Stimulated activated CD4-positive, alpha-beta T cell treated with anti-CD3 and anti-CD28 coated beads, Interleukin-1b, Interleukin-23, amount 100 ng/mL, for 48 hours (primary cell): ENCODE data around the gene SLC27A4.

ENCODE experiments used
- DNase-seq: peaks from one replicate; pipeline ENCODE4 v3.0.0-alpha.2; 2020

Gene SLC27A4

DNA sequence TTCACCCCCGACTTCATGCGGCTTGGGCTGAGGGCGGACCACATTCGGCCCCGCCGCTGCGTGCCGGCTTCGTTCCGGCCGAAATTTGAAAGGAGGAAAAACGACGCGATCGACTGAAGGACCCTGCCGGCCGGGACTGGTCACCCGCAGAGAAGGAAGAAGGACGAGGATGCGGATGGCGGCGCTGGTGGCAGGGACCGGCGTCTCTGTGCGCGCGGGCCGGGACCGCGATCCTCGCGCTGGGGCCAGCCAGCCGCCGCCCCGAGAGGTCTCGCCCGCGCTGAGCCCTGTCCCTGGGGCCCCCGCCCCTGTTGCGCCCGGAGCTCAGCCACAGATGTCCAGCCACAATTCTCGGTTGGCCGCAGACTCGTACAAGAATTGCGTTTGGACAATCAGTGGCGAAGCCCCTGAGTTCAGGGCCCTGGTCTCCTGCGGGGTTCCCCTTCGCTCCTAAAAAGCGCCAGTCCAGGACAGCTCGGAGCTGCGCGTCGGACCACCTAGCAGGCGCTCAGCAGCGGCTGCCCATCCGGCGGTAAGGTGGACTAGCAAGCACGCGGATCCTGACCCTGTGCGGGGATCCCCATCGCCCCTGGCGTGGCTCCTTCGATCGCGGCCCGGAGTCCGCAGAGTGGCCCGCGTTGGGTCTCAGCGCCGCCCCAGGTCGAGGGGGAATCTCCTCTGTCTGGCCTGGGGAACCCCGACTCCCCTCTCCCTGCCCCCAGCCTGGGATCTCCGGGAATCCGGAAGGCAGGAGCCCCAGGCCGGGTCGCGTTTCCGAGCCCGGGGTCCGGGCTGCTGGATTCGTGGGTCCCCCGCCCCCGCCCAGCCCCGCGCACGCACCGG is 52.2 kb downstream of the SLC27A4 start:
- DNase-seq: no peak

DNA sequence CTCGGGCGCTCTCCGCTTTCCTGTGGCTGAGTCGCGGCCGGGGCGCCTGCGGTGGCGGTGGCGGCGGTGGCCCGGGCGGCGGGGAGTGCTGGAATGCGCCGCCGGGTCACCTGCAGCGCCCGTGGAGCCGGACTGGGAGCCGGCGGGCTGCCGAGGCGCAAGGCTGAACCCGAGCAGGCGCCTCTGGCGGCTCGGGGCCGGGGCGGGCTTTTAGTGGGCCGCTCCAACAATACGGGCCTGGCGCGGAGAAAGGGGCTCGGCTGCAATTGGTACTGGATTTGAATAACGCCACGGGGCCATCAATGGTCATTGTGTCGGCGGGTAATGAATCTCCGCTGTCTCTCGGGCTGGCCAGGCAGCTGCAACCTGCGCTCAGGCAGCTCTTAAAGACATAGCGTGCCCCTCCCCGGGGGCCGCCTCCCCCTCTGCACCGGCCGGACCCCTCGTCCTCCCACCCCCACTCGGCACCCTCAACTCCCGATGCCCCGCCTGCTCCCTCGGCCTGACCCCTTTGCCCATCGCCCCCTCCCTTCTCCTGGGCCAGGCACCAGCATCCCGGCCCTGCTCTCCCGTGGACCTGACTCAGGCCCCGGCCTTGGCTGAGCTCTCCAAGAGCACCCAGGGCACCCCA is 52.9 kb downstream of the SLC27A4 start:
- DNase-seq: no peak

DNA sequence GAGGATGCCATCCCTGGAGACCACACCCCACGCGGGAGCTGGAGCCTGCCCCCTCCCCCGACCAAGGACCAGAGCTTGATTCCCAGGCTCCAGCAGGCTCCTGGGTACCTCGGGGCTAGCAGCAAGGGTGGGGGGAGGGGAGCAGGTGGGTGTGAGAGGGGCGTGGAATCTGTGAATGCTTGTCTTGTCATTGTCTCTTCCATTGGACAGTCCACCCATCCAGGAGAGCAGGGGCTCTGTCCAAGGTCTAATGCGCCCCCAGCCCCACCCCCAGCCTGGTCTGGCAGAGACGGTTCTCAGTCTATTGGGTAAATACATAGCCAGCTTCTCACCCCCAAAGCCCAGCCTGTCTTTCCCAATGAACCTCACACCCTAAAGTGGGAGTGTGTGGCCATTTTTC is 53.6 kb downstream of the SLC27A4 start:
- DNase-seq: no peak

DNA sequence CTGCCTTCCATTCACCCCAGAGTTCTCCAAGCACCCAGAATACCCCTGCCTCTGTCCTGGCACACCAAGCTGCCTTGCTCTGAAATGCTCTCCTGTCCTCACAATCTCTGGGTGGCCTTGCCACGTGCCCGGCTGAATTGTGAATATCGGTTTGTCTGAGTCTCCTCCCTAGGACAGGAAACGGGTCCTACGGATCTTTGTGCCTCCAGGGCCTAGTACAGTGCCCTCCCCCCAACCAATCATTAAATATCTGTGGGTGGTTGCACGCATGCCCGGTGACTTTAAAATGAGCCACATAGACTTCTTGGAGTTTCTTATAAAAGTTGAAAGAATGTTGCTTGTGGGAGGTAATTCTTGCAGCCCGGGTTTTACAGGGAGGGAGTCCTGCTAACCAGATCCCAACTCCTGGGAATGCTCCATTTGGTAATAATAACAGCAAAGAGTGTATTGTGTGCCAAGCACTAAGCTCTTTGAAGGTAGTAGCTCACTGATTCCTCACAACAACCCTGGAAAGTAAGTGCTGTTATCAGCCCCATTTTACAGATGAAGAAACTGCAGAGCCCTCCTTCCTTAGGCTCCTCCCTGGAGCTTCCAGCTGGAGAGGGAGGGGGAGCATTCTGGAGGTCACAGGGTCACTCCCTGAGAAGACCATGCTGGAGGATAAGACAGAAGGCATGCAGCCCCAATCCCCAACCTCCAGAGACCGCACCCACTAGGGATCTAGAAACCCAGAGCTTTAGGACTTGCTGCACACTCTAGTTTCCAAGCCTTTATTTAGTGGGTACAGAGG is 54.2 kb downstream of the SLC27A4 start:
- no peak for DNase-seq

DNA sequence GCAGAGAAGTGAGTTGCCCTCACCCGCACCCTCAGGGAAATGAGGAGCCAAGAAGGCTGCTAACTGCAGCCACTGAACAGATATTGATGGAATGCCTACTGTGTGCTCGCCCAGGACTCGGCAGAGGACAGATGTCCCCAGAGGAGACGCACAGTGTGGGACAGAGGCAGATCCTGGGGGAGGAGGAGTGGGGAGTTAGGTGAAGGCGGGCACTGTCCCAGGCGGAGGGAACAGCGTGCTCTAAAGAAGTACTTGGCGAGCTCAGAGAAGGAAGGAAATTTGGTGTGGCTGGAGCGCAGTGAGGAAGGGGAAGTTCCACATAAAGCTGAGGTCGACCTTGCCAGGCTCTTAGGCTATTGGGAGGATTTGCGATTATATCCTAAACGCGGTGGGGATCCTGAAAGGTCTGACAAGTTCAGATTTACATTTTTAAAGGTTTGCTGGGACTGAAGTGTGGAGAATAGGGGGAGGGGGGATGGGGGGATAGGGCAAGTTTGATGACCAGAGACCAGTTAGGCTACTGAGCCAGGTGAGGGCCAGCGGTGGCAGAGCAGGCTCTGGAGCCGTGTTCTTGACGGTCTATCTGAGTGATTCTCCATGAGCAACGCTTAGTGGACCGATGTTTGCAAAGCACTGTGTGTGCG is 56.8 kb downstream of the SLC27A4 start:
- DNase-seq: no peak

DNA sequence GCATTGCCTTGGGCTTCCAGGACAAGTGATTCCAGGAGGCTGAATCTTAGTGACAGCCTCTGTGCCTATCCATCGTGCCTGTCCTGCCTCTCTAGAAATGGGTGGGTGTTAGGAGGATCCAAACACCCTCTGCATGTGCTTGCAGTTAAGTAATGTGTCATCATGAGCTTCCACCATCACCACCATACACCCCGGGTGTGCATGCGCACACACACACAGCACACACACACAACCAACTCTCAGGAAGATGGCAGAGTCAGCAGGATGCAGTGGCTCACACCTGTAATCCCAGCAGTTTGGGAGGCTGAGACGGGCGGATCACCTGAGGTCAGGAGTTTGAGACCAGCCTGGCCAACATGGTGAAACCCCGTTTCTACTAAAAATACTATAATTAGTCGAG is 57.5 kb downstream of the SLC27A4 start:
- no peak for DNase-seq

DNA sequence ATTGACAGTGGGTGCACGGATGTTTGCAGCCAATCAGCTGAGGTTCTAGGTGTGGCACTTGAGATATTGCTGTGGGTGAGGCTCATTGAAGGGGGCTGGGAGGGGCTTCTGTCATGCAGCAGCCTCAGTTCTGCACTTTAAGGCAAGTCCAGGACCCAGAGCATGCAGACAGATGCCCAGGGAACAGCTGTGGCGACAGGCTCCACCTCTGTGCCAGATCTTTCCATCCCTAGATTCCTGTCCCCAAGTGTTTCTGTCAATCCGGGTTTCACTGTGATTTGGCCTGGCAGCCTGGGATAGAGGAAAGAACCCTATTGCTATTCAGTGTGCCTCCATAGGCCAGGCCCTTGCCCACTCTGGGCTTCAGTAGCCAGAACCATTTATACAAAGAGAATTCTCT is 59.5 kb downstream of the SLC27A4 start:
- no peak for DNase-seq

DNA sequence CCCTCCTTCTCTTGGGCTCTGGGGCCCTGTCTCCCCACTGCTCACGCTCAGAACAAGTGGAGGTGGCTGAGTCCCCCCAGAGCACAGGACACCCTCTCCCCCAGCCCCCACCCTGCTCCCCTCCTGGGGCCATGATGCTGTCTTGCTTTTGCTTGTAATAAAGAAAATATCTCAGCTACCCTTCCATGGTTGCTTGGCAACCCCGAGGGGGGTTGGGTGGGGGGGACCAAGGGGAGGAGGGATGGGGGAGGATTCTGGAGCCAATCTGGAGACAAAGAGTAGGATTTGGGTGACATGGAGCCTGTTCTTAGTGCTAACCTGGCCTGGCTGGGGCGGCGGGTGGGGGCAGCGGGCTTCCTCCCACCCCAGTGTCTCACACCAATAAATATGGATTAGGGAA is 64.2 kb downstream of the SLC27A4 start:
- DNase-seq: no peak

DNA sequence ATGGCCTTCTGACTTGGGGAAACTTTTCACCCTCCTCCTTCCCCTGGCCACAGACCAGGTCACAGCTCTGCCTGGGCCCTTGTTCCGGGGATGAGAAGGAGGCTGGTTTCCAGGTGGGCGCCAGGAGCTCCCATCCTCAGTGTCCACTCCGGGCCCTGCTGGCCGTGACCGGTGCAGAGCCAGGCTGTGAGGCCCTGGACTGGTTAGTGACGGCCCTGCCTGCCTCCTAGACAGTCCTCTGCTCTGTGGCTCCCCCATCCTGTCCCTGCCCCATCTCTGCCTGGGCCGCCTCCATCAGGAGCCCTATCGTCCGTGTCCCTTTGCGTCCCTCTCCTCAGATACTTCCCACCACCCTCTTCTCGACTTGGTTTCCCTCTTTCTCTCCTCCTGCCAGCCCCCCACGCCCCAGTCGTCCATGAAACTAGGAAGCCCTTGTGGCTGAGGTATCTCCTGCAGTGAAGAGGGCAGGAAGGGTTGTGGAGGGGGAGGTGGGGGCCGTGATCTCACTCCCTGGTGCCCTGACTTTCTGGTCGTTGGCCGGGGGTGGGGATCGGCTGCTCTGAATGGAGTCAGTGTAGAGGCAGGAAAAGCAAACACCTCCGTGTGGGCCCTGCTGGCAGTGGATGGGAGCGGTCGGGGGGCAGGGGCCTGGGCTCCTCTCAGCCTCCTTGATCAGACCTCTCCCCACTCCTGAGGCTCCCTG is 64.9 kb downstream of the SLC27A4 start:
- DNase-seq: no peak

DNA sequence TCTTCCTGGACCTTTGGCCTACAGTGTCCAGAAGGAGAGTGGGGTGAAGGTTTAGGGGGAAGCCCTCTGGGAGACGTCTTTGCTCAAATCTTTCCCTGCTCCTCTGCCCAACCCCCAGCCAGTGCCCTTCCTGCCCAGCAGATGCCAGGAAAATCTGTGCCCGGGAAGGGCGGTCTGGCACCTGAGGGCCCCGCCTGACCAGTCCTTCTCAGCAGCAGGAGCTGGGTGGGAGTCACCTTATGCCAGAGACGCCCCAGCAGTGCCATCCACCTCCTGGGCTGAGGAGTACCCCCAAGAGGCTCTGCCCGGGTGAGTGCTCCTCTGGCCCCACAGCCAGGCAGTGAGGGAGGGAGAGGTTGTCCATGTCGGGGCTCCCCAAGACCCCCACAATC is 65.4 kb downstream of the SLC27A4 start:
- no peak for DNase-seq

DNA sequence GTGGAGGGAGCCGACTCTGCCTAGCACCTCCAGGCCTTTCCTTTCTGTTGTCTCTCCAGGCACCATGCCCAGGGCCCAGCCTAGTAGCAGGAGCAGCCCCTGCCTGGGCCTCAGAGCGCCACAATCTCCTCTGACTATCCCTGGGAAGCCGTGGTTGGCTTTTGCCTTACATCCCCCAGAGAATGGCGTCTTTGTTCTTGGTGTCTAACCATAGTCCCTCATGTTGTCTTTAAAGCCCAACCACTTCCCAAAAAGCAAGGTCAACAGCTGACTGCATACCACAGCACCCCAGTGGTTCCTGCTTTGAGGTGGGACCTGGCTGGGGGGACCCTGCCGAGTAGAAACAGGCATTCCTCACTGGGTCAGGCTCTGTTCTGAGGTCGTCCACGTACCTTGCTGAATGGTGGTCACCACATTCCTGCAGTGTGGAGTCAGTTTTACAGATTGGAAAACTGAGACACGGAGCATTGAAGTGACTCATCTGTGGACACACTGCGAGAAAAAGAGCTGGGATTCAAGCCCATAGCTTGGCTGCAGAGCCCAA is 66.6 kb downstream of the SLC27A4 start:
- DNase-seq: no peak

DNA sequence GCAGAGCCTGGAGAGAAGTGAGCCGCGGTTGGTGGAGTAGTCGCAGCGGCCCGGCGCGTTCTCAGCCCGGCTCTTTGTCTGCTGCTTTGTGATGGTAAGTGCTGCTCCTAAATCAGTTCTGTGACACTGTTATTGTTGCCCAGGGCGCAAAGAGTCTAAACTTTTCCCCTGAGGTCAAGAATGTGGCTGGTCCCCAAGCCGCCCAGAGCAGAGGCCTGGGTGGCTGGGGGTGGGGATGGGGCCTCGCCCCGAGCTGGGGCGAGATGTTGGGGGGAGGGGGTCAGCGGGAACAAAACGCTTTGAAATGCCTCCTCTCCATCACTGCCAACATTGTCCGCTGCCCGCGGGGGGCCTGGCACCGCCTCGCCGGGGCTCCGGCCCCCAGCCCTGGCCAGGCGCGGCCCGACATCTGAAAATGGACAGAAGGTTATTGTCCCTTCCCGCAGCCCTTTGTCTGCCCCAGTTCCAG is 68.7 kb downstream of the SLC27A4 start:
- DNase-seq: no peak

DNA sequence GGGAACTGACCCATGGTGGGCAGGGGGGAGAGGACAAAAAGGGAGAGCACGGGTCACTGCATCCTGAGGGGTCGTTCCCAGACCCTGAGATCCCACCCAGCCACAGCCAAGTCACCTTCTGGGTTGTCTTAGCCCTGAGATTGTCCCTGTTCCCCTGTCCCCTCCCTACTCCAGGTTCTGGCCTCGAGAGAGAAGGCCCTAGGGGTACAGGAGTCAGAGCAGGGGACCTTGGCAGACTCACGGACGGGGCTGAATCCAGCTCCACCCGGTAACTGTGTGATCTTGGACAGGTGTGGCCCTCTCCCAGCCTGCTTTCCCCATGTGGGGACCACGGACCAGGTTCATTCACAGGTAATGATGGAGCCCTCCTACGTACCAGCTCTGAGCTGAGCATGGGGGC is 69.1 kb downstream of the SLC27A4 start:
- no peak for DNase-seq

DNA sequence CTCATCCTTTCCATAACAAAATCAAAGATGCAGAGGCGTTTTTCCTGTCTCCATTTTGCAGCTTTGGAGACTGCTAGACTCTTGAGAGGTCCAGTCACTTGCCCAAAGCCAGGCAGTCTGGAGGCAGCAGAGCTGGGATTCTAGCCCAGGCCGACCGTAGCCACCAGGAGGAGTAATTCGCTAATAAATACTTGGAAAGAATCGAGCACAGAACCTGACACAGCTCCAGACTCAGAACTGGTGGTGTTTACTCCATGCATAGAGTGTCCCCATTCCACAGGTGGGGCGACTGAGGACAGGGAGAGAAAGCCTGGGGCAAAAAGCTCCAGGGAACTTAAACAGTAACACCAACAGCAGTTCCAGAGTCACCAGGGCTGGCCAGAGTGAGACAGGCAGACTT is 69.7 kb downstream of the SLC27A4 start:
- DNase-seq: no peak
